ENCODE results near the gene MATK. TPM values are rescaled to one million over a fixed set of nuclear protein-coding genes. Genes with fewer than 3 reads are reported as not detected.

Gene MATK
- polyA plus RNA-seq, result 0.34 TPM in 1 of 2 replicates, not detected in the other

GRCh38 chr19:3785938-3786824 lies at the start of gene MATK:
Gene MATK, minus strand, starts transcription at chr19:3786381. Its CDS starts 1,246 bp downstream, at chr19:3785135.

GRCh38 chr19:3771906-3772455 lies 14.2 kb downstream of the MATK start, which contains the start of gene RAX2:
Gene RAX2, minus strand, starts transcription at chr19:3772228. Its CDS starts 486 bp downstream, at chr19:3771742.

GRCh38 chr19:3762501-3763459 lies 23.4 kb downstream of the MATK start, which contains the start of gene MRPL54:
Gene MRPL54, plus strand, starts transcription at chr19:3762682. Its CDS starts 19 bp downstream, at chr19:3762701.

GRCh38 chr19:3761382-3762129 lies 24.6 kb downstream of the MATK start, which contains the start of gene APBA3:
Gene APBA3, minus strand, starts transcription at chr19:3761692. Its CDS starts 1,428 bp downstream, at chr19:3760264.

Other genes with a start within 250 kb of the MATK start
- not detected in 2 replicates for gene TEKTIP1, start 247.2 kb downstream of the MATK start, polyA plus RNA-seq
- gene MFSD12, start 228.8 kb downstream of the MATK start, polyA plus RNA-seq, result 1.3 and 2.6 TPM in 2 replicates
- 0.35 and 1.9 TPM in 2 replicates for gene HMG20B, start 213.4 kb downstream of the MATK start, polyA plus RNA-seq
- gene GIPC3, start 200.9 kb downstream of the MATK start, polyA plus RNA-seq, result not detected in 2 replicates
- gene TBXA2R, start 179.5 kb downstream of the MATK start, polyA plus RNA-seq, result not detected in 2 replicates
- gene CACTIN, start 159.6 kb downstream of the MATK start, polyA plus RNA-seq, result 0.78 and 3.6 TPM in 2 replicates
- gene PIP5K1C, start 85.9 kb downstream of the MATK start, polyA plus RNA-seq, result 2.9 and 6.6 TPM in 2 replicates
- gene TJP3, start 78.0 kb downstream of the MATK start, polyA plus RNA-seq, result not detected in 2 replicates
- gene APBA3, start 24.7 kb downstream of the MATK start, polyA plus RNA-seq, result 0.35 TPM in 2 replicates
- gene MRPL54, start 23.7 kb downstream of the MATK start, polyA plus RNA-seq, result 26.8 and 57.2 TPM in 2 replicates
- gene RAX2, start 14.2 kb downstream of the MATK start, polyA plus RNA-seq, result not detected in 2 replicates
- gene ZFR2, start 82.7 kb upstream of the MATK start, polyA plus RNA-seq, result 0.51 and 2.8 TPM in 2 replicates
- gene ATCAY, start 94.3 kb upstream of the MATK start, polyA plus RNA-seq, result 2.4 and 4.7 TPM in 2 replicates
- gene NMRK2, start 146.7 kb upstream of the MATK start, polyA plus RNA-seq, result not detected in 2 replicates
- gene DAPK3, start 184.7 kb upstream of the MATK start, polyA plus RNA-seq, result 0.27 and 0.63 TPM in 2 replicates
- gene EEF2, start 199.1 kb upstream of the MATK start, polyA plus RNA-seq, result 126 and 167 TPM in 2 replicates
- gene PIAS4, start 221.4 kb upstream of the MATK start, polyA plus RNA-seq, result 0.59 and 1.2 TPM in 2 replicates